KMS-11 (cell line): ENCODE results near the gene PAN2.
A peak's percentile ranks its signal among the peaks of the same experiment; 100 is the strongest.

Experiments used
- H2AFZ ChIP-seq: fragments of 200-600 bp; sonication (generic); 2 replicates; pipeline ENCODE4 v1.6.1; 2016; ENCODE audit warnings: antibody characterized with exemption, mixed run types, low read depth
- H3K27ac ChIP-seq: fragments of 200-600 bp; sonication (generic); 2 replicates; pipeline ENCODE4 v1.6.1; 2016; ENCODE audit warnings: mild to moderate bottlenecking, mixed run types
- H3K27me3 ChIP-seq: fragments of 200-600 bp; sonication (generic); 2 replicates; pipeline ENCODE4 v1.6.1; 2017; ENCODE audit warnings: mild to moderate bottlenecking, low read depth, mixed run types, moderate library complexity; ENCODE audit not compliant: insufficient read depth
- H3K36me3 ChIP-seq: fragments of 200-600 bp; sonication (generic); 2 replicates; pipeline ENCODE4 v1.6.1; 2017; ENCODE audit warnings: mild to moderate bottlenecking, mixed run types; ENCODE audit not compliant: insufficient read depth
- H3K4me1 ChIP-seq: fragments of 200-600 bp; sonication (generic); 2 replicates; pipeline ENCODE4 v1.6.1; 2016; ENCODE audit warnings: mild to moderate bottlenecking, low read depth, mixed run types; ENCODE audit not compliant: poor library complexity, severe bottlenecking
- H3K4me2 ChIP-seq: fragments of 200-600 bp; sonication (generic); 2 replicates; pipeline ENCODE4 v1.7.0; 2016; ENCODE audit warnings: mild to moderate bottlenecking, mixed run types
- H3K4me3 ChIP-seq: fragments of 200-600 bp; sonication (generic); IDR thresholded peaks from 2 replicates; pipeline ENCODE4 v1.6.1; 2017; ENCODE audit warnings: low read depth, low read length, mixed read lengths; ENCODE audit not compliant: insufficient read depth
- H3K79me2 ChIP-seq: fragments of 200-600 bp; sonication (generic); 2 replicates; pipeline ENCODE4 v1.6.1; 2016; ENCODE audit warnings: low read depth, mixed run types; ENCODE audit not compliant: insufficient read depth
- H3K9ac ChIP-seq: fragments of 200-600 bp; sonication (generic); 2 replicates; pipeline ENCODE4 v1.6.1; 2016; ENCODE audit warnings: mild to moderate bottlenecking, mixed run types
- H4K20me1 ChIP-seq: fragments of 200-600 bp; sonication (generic); 2 replicates; pipeline ENCODE4 v1.6.1; 2016; ENCODE audit warnings: mild to moderate bottlenecking, mixed run types; ENCODE audit not compliant: insufficient read depth
- CTCF ChIP-seq: fragments of 200-600 bp; sonication (generic); conservative IDR thresholded peaks from 2 replicates; pipeline ENCODE4 v1.6.1; 2017; ENCODE audit warnings: low read depth, mild to moderate bottlenecking, antibody characterized with exemption, low read length, moderate library complexity, mixed read lengths

Gene PAN2

GRCh38 chr12:56304872-56305590, 28.8 kb downstream of the PAN2 start:
- no peak overlapping the region for H3K4me2 ChIP-seq
- H4K20me1 ChIP-seq = no peaks in the 10 kb centered on the region
- no peak for TF ChIP-seq CTCF
- no peak overlapping the region for H3K27ac ChIP-seq
- H2AFZ ChIP-seq = no peak overlapping the region
- H3K4me3 ChIP-seq = no peak overlapping the region
- H3K4me1 ChIP-seq = peaks cover 31% of the 10 kb centered on the region
- no peaks in the 10 kb centered on the region for H3K36me3 ChIP-seq
- H3K27me3 ChIP-seq = no peaks in the 10 kb centered on the region
- H3K9ac ChIP-seq = no peak overlapping the region
- peaks cover 10% of the 10 kb centered on the region; the same call in 1 of the 2 replicates for H3K79me2 ChIP-seq

- no peak overlapping the region for H2AFZ ChIP-seq
- peaks cover 17% of the 10 kb centered on the region for H3K79me2 ChIP-seq
- TF ChIP-seq CTCF = no peak
- no peak overlapping the region for H3K4me3 ChIP-seq
- H3K27me3 ChIP-seq = no peaks in the 10 kb centered on the region
- H3K4me1 ChIP-seq = peaks cover 31% of the 10 kb centered on the region
- no peak overlapping the region for H3K4me2 ChIP-seq
- no peak overlapping the region for H3K27ac ChIP-seq
- H3K9ac ChIP-seq = no peak overlapping the region
- H3K36me3 ChIP-seq = no peaks in the 10 kb centered on the region
- H4K20me1 ChIP-seq = no peaks in the 10 kb centered on the region
Observed at GRCh38 chr12:56304276-56304675, 29.5 kb downstream of the PAN2 start.

GRCh38 chr12:56300644-56301464, 32.9 kb downstream of the PAN2 start:
- Histone ChIP-seq H2AFZ (peak overlapping the region; percentile 54), H3K4me1 (peaks cover 64% of the 10 kb centered on the region), H4K20me1 (peaks cover 7% of the 10 kb centered on the region; the same call in 1 of the 2 replicates), H3K27me3 (no peaks in the 10 kb centered on the region), H3K36me3 (peaks cover 7% of the 10 kb centered on the region; the same call in 1 of the 2 replicates), H3K9ac (peak overlapping the region; percentile 79), H3K4me2 (peak overlapping the region; percentile 71), H3K79me2 (peaks cover 51% of the 10 kb centered on the region), H3K4me3 (no peak overlapping the region), H3K27ac (peak overlapping the region; percentile 64)
- peak; percentile 39 for TF ChIP-seq CTCF

- Histone ChIP-seq H3K27me3 (no peaks in the 10 kb centered on the region), H3K79me2 (peaks cover 59% of the 10 kb centered on the region), H3K36me3 (peaks cover 7% of the 10 kb centered on the region; the same call in 1 of the 2 replicates), H3K4me3 (peak within 1 kb of the TSS; percentile 85), H3K9ac (peak within 1 kb of the TSS; percentile 79), H3K27ac (peak within 1 kb of the TSS; percentile 64), H4K20me1 (peaks cover 7% of the 10 kb centered on the region; the same call in 1 of the 2 replicates), H2AFZ (peak within 1 kb of the TSS; percentile 54), H3K4me2 (peak within 1 kb of the TSS; percentile 99), H3K4me1 (peaks cover 64% of the 10 kb centered on the region)
- no peak for TF ChIP-seq CTCF
Observed at GRCh38 chr12:56299853-56300643, 33.8 kb downstream of the PAN2 start, which contains the start of gene CS. Gene CS, minus strand, starts transcription at chr12:56300330. Its CDS starts 129 bp downstream, at chr12:56300201.
